Adrenal gland (tissue), 12 donors: ENCODE measurements around the gene GAL3ST1. TPM values are rescaled to one million over a fixed set of nuclear protein-coding genes. Genes with fewer than 3 reads are reported as not detected.

Source experiments
- DNase-seq, 7 donors: peaks; one replicate each; pipeline ENCODE4 v3.0.0-alpha.2; 2019 to 2020
- H3K27ac ChIP-seq, 5 donors: fragments of 200-600 bp; sonication (generic) in 4 of 5; 1 replicate in 3 of 5; 2 replicates in 2 of 5; pipeline versions ENCODE4 v1.5.1 to v1.8.0; 2016 to 2020; ENCODE audit warnings: mild to moderate bottlenecking in 1 of 5
- H3K27me3 ChIP-seq: fragments of 200-600 bp; 2 replicates; pipeline ENCODE4 v1.8.0; 2021
- H3K36me3 ChIP-seq, 2 donors: fragments of 200-600 bp; replicated peaks in 1 of 2; 1 replicate in 1 of 2; 2 replicates in 1 of 2; pipeline versions ENCODE4 v1.5.1 to v1.8.0; 2018 to 2022
- H3K4me1 ChIP-seq, 2 donors: fragments of 200-600 bp; replicated peaks in 1 of 2; 1 replicate in 1 of 2; 2 replicates in 1 of 2; pipeline versions ENCODE4 v1.5.1 to v1.8.0; 2018 to 2021
- H3K4me3 ChIP-seq, 4 donors: fragments of 200-600 bp; sonication (generic) in 3 of 4; one replicate each; pipeline ENCODE4 v1.5.1; 2016 to 2018
- H3K9me3 ChIP-seq, 3 donors: fragments of 200-600 bp; sonication (generic) in 1 of 3; replicated peaks in 1 of 3; 1 replicate in 2 of 3; 2 replicates in 1 of 3; pipeline versions ENCODE4 v1.5.1 to v1.8.0; 2016 to 2021
- POLR2A ChIP-seq, 2 donors: fragments of 450-650 bp; IDR thresholded peaks; one replicate each; pipeline ENCODE4 v1.6.1; 2017; ENCODE audit warnings: antibody characterized with exemption in 2 of 2, mild to moderate bottlenecking in 2 of 2, moderate library complexity in 1 of 2
- WGBS, 4 donors: extraction: QIAGEN DNeasy Blood & Tissue Kit in 2 of 4; methylation state at CpG; one replicate each; pipeline versions ENCODE4 v1.1.5 to v1.1.7; 2013 to 2017; 5-methylcytosine and 5-hydroxymethylcytosine counted together
- intact Hi-C, 2 donors: fragments of 100-400 bp; cut with DNase I; formaldehyde crosslinking; loops; one replicate each; pipeline versions ENCODE4 v1.14.1 to v1.15.0; 2022 to 2023
- polyA plus RNA-seq, 3 donors: library from polyadenylated mRNA; stranded (reverse); fragments of 200-250 nt in 2 of 3; fragments of 350-450 nt in 1 of 3; fragmentation: Illumina TruSeq in 1 of 3; extraction: RNeasy Lipid Tissue Mini Kit (QIAGEN cat#74804) in 1 of 3; gene quantifications; one replicate each; pipeline ENCODE4 v1.2.3, GENCODE V29; 2013 to 2014
- total RNA-seq, 9 donors: library from RNA; depleted of rRNA in 4 of 9; stranded (reverse); fragments of >200 nt in 4 of 9; fragments of 120-200 nt in 1 of 9; fragmentation: NEBNext Ultra II Directional in 1 of 9; extraction: Animal tissue kit (Norgen Biotek cat#: 25700) in 1 of 9; gene quantifications; one replicate each; pipeline versions ENCODE4 v1.1.0 to v1.2.4, GENCODE V29; 2013 to 2023
- TF ChIP-seq, protein P1 (sequence below), 6 experiments: fragments of 450-650 bp in 4 of 6; fragments of 200-600 bp in 2 of 6; sonication (generic) in 1 of 6; IDR thresholded peaks; 1 replicate in 5 of 6; 2 replicates in 1 of 6; pipeline versions ENCODE4 v1.5.1 to v1.8.0; 2016 to 2021; ENCODE audit warnings: antibody characterized with exemption in 6 of 6, mild to moderate bottlenecking in 2 of 6, moderate library complexity in 1 of 6
- donor health status: healthy with polysubstance abuse.
- donor health status: Bipolar disorder and iron deficiency.
- donor health status: DM: yes; HTN: yes; CAD: no.
- donor health status: DM: no; HTN: no; CAD: no.
- donor health status: DM: no; HTN: no; CAD: no.
- donor health status: DM: yes; HTN: yes; CAD: no.

Gene GAL3ST1
- total and polyA plus RNA-seq, 12 donors, result 0.31 to 0.72 (median 0.45) TPM; not detected in 8

DNA sequence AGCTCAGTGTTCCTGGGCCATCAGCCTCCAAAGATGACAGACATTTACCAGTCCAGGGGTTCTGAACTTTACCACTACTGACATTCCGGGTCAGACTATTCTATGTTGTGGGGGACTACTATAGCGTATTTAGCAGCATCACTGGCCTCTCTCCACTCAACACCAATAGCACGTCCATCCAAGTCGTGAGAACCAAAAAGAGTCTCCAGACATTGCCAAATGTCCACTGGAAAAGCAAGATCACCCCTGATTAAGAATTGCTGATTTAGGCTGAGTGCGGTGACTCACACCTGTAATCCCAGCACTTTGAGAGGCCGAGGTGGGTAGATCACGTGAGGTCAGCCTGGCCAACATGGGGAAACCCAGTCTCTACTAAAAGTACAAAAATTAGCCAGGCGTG lies 11.9 kb upstream of the GAL3ST1 start:
- Histone ChIP-seq H3K4me3 (no peak overlapping the region), H3K27ac (no peak overlapping the region), H3K9me3 (no peaks in the 10 kb centered on the region), H3K4me1 (peaks cover 10 to 13% of the 10 kb centered on the region in 2 donors), H3K27me3 (no peaks in the 10 kb centered on the region), H3K36me3 (peaks cover 0 to 78% of the 10 kb centered on the region in 2 donors)
- WGBS, 4 donors, result 90 to 94% (median 93%) methylated on average over 8 of the region's 8 CpGs
- DNase-seq, result no peak
- intact Hi-C loops, result no loop called here
- TF ChIP-seq POLR2A (IDR thresholded peaks at IDR 0.05), result no peak
- TF ChIP-seq, protein P1, sequence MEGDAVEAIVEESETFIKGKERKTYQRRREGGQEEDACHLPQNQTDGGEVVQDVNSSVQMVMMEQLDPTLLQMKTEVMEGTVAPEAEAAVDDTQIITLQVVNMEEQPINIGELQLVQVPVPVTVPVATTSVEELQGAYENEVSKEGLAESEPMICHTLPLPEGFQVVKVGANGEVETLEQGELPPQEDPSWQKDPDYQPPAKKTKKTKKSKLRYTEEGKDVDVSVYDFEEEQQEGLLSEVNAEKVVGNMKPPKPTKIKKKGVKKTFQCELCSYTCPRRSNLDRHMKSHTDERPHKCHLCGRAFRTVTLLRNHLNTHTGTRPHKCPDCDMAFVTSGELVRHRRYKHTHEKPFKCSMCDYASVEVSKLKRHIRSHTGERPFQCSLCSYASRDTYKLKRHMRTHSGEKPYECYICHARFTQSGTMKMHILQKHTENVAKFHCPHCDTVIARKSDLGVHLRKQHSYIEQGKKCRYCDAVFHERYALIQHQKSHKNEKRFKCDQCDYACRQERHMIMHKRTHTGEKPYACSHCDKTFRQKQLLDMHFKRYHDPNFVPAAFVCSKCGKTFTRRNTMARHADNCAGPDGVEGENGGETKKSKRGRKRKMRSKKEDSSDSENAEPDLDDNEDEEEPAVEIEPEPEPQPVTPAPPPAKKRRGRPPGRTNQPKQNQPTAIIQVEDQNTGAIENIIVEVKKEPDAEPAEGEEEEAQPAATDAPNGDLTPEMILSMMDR (IDR thresholded peaks at IDR 0.05), result no peak

DNA sequence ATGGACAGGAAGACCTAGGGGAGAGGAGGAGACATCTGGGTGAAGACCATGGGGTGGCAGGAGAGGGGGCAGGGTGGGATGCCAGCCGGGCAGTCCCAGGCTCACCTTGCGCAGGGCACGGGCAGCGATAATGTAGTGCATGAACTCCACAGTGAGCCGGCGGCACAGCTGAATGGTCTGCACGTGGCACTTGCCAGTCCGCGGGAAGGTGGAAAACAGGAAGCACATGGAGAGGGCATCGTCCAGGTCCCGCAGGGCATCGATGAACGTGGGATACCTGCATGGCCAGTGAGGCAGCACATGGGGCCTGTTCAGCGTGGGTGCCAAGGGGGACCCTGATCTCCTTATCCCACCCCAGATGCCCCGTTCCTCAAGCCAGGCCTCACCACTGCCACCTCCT lies 10.0 kb upstream of the GAL3ST1 start:
- H3K9me3 ChIP-seq, result no peaks in the 10 kb centered on the region
- TF ChIP-seq POLR2A (IDR thresholded peaks at IDR 0.05), result no peak
- TF ChIP-seq, protein P1 (IDR thresholded peaks at IDR 0.05), result no peak
- 92 to 97% (median 93%) methylated on average over 11 to 15 of the region's 15 CpGs for WGBS, 4 donors
- no peaks in the 10 kb centered on the region for H3K4me1 ChIP-seq
- H3K27me3 ChIP-seq, result no peaks in the 10 kb centered on the region
- intact Hi-C loops, result no loop called here
- no peak overlapping the region for H3K27ac ChIP-seq
- peaks cover 0 to 98% of the 10 kb centered on the region in 2 donors for H3K36me3 ChIP-seq
- DNase-seq, result no peak
- no peak overlapping the region for H3K4me3 ChIP-seq

DNA sequence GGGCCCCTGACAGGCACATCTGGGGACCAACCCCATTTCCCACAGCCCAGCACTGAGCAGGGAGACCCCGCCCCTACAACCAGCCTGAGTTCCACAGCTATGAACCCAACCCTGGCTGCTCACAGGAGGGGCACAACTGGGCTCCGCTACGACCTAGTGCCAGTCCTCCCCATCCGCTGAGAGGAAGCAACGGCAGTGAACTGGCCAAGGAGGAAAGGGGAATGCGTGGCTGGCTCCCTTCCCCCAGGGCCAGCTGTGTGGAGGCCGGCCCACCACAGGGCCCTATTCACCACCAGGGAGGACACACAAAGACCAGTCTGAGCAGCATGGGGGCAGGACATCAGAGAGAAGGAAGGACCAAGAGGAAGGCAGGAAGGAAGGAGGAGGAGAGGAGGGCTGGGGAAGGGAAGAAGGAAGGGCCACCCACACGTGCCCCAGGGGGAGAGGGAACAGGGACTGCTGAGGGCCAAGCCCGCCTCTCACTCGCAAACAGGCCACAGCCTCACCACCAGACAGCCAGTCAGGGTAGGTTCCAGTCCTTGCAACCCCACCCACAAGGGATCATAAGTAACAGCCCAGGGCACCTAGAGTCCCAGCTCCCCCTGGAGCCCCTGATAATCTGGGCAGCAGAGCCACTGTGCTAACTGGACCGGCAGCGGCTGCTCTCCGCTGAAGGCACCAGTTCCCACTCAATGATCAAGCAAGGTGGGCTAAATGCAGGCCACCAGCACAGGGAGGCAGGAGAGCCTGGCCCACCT lies 8.5 kb upstream of the GAL3ST1 start:
- DNase-seq, result no peak
- WGBS, 4 donors, result 78 to 82% (median 80%) methylated on average over 12 to 13 of the region's 13 CpGs
- Histone ChIP-seq H3K9me3 (no peaks in the 10 kb centered on the region), H3K27ac (no peak overlapping the region), H3K4me3 (no peak overlapping the region), H3K27me3 (no peaks in the 10 kb centered on the region), H3K4me1 (no peaks in the 10 kb centered on the region), H3K36me3 (peaks cover 0 to 100% of the 10 kb centered on the region in 2 donors)
- no peak for TF ChIP-seq POLR2A (IDR thresholded peaks at IDR 0.05)
- TF ChIP-seq, protein P1 (IDR thresholded peaks at IDR 0.05), result no peak
- intact Hi-C loops, result no loop called here

DNA sequence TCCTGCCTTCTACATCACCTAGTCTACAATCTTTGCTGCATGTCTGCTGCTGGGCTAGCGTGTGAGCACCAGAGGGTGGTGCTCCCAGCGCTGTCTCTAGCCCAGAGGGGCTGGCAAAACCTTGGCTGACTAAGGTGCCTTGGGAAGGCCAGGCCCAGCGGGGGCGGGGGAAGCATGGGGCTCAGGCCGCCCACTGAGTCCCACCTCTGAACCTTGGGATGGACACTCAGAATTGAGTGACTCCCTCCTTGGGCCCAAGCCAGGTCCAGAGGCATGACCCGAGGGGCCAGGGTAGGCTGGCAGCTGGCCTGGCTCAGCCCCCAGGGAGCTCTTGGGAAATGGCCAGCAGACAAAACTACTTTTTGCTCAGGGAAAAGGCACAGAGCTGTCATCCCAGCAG lies 7.6 kb upstream of the GAL3ST1 start:
- TF ChIP-seq, protein P1 (IDR thresholded peaks at IDR 0.05), result no peak
- no peak for TF ChIP-seq POLR2A (IDR thresholded peaks at IDR 0.05)
- intact Hi-C loops, result no loop called here
- Histone ChIP-seq H3K36me3 (peaks cover 0 to 100% of the 10 kb centered on the region in 2 donors), H3K27ac (no peak overlapping the region), H3K4me1 (no peaks in the 10 kb centered on the region), H3K9me3 (no peaks in the 10 kb centered on the region), H3K27me3 (no peaks in the 10 kb centered on the region), H3K4me3 (no peak overlapping the region)
- WGBS, 4 donors, result 76 to 81% (median 79%) methylated on average over 2 to 6 of the region's 6 CpGs
- DNase-seq, result peak in 4 of 7 donors; percentile 17 to 40 (median 32)
